Non-pigmented ciliary epithelial cell (primary cell): ENCODE measurements around the gene TM2D3.

Experiments
- DNase-seq: peaks from one replicate; pipeline ENCODE4 v3.0.0-alpha.2; 2010; ENCODE audit warnings: low read depth

TM2D3 gene

DNA sequence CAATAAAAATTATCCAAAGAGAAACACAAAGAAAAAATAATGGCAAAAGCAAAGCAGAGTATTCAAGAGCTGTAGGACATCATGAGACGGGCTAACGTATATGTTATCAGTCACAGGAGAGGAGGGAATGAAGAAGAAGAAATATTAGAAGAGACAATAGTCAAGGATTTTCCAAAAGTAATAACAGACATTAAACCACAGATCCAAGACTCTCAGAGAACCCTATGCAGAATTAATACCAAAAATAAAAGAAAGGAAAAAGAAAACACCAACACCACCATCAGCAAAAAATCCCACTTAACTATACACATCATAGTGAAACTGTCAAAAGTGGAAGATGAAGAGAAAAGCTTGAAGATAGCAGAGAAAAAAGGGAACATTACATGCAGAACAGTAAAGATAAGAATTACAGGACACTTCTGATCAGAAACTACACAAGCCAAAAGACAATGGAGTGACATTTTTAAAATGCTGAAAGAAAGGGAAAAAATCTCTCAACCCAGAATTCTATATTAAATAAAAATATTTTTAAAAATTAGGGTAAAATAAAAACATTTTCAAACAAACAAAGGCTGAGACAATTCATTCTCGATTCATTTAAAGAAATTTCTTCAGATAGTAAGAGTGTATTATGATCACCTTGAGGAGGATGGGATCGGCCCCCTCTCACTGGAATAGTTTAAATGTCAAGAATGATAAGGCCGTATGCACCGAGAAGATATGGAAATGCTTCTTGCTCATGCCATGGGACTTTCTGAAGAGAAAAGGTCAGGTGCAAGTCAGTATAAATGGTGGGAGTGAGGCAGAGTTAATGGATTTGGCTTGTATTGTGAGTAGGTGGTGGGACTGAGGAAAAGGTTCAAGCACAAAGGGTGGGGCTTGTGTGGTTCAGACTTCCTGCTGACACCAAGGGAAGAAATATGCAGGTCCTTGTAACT lies 28.5 kb downstream of the TM2D3 start:
- DNase-seq = no peak

DNA sequence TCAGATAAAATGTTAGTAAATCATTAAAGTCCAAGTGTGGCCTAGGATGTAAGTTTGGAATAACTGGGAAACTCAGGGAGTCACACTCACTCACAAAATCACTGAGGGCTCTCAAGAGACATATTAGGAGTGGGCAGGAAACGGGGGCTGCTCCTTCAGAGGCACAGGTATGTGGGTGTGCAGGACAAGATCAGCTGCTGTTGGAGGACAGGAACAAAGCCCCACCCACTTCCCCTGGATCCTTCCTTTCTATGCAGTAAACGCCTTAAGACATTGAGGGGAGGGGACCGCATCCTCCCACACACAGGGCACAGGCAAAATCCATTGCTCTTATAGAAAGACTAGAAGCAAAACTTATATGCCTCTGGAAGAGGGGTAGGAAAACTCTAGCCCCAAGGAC lies 30.2 kb downstream of the TM2D3 start:
- no peak for DNase-seq

DNA sequence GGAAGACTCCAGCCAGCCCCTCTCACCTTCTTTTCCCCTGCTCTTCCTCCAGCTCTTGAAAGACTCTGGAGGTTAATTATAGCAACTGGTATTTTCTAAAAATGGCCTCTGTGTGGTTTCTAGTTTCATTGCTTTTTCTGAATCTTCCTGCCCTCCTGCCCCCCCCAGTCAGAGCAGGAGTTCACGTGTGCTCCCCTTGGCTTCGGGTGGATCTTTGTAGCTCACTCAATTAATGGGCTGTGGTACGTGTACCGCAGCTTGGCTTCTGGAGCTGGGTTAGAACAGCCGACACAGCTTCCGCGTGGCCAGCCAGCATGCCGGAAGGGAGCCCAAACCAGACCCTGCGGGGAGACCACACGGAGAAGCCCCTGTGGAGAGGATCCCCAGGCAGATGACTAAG lies 31.5 kb downstream of the TM2D3 start:
- no peak for DNase-seq

DNA sequence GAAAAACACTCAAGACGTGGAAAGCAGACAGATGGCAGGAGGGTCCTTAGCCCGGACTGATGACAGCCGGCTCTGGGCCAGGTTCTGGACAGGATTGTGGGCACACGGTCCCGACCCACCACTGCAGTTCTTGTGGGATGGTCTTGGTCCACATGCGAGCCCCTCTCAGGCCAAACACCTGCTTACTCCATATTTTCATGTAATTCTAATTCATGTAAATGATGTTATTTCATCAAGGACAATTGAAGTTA lies 32.6 kb downstream of the TM2D3 start:
- no peak for DNase-seq

DNA sequence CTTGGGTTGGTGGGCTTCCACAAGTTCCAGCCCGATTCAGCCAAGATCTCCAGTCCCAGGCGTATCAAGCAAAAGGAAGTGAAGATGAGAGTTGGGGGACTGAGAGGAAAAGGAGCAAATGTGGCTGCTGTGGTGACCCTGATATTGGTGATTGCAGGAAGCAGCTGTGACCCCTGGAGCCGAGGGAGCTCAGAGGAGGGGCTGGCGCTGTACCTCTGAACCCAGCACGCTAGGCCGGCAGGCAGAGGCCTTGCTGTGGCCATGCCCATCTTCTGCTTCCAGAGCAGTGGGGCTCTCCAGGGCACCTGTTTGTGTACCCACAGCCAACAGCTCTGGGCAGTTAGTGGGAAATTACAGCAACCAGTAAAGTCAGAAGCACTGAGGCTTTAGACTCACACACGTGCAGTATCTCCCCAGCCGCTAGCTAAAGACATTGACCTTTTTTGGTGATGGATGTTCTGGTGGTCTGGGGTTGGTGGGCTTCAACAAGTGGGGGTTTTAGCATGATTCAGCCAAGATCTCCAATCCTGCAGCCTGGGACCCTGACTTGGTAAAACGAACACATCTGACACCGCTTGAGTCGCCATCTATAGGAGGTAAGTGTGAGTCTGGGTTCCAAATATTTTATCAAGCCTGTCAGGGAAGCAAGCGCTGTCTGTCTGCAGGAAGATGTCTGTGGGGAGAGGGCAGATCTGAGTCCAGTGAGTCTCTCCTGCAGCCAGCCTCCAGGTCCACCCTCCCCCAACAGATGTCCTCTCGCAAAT lies 33.1 kb downstream of the TM2D3 start:
- DNase-seq = no peak

DNA sequence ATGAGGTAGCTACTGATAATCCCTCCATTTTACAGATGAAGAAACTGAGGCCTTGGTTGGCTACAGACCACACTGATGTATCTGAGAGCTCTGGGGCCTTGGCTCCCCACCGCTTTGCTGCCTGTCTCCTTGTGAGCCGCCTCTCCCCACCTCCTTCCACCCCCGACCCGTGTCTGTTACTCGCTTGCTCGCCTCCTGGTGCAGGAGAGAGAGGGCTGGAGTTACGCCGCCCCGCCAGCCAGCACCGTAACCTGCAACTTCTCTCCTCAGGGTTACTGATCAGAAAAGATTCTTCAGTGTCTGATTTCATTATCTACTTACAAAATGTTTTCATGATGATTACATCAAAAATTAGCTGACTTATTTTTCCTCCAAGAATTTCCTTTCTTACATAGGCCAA lies 34.1 kb downstream of the TM2D3 start:
- DNase-seq = no peak

DNA sequence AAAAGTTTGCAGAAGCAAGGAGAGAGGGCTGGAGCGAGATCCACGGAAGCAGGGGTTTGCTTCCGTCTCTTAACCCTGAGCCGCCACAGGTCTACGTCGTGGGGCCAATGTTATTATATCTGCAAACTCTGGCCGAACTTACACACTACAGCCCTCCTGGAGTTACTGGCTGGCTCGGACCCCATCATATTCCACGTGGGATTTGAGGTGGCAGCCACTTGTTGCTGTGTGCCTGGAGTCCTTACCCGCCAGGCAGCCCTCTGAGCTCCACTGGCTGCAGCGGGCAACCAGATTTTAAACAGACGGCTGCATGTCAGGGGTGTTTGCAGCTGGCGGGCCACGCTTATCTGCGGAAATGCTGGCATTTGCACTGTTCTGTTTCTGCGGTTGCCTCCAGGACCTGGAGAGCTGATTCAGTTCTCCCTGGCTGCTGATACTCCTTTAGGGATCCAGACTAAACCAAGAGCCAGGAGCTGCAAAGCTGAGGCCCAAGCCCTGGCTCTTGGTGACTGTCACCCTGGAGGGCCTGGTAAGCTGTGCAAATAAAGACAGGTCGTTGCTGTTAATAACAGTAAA lies 34.7 kb downstream of the TM2D3 start:
- DNase-seq = no peak

DNA sequence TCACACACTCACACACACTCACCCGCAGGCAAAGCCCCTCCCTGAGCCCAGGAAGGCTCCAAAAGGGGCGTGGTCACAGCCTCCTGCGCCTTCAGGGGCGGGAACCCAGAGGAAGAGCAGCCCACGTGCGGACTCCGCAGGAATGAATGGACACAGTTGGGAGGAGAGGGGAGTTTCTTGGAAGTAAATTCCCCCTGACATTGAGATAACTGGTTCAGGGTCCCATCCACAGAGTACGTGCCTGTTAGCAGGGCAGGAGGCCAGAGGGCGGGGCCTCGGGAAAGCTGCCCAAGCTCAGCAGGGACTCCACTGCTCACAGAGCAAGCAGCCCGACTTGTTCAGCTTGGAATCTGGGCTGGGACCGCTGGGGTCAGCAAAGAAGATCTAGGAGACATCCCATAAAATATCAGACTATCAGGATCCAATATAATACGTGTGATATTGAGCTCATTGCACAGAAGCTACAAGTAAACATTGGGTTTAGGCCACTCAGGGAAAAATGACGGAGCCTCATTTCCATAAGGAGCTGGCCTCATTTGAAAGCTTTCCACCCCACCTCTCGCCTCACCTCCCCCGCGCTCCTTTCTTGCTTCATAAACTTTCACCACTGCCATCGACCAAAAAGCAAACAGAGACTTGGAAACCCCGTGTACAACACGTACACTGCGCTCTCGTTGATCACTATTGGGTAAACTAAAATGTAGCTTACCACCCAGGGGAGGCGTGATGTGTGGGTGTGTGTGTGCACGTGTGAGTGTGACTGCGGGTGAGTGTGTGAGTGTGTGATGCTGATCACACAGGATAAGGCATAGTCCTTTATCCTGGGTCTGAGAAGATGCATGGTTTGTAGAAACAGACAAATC lies 36.0 kb downstream of the TM2D3 start:
- no peak for DNase-seq

DNA sequence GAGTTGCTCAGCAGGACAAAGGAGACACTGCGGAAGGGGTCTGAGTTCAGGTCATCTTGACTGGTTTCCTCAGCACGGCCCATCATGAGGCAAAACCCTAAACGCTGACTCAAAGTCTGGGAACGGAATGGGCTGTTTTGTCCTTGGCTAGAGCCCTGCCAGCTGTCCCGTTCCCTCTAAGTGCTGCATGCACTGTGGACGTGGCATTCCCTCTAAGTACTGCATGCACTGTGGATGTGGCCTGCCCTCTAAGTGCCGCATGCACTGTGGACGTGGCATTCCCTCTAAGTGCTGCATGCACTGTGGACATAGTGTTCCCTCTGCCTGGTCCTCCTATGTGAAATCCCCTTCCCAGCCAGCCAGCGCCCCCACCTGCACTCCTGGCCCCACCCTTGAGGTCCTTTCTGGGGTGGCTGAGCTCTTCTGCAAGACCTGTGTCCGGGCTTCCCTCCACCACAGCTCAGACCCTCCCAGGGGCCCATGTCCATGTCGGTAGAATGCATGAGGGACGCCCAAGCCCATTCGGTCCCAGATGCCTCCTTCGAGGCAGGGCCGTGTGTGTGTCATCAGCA lies 36.7 kb downstream of the TM2D3 start:
- no peak for DNase-seq

DNA sequence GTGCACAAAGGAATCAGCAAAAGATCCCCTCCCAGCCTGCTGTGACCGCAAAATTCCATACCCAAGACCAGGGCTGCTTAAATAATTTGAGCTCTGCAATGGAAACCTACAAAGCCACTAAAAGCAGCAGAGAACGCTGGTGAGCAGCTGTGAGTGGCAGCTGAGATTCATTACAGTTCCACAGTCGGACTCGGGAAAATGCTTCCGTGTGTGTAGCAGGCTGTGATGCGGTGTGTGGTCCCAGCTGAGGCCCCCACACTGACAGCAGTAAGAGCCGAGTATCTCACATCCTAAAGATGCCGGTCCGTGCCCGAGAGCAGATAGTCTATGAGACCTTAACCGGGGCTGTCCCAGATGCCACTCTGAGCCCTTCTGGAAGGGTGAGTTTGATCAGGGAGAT lies 37.4 kb downstream of the TM2D3 start:
- no peak for DNase-seq

DNA sequence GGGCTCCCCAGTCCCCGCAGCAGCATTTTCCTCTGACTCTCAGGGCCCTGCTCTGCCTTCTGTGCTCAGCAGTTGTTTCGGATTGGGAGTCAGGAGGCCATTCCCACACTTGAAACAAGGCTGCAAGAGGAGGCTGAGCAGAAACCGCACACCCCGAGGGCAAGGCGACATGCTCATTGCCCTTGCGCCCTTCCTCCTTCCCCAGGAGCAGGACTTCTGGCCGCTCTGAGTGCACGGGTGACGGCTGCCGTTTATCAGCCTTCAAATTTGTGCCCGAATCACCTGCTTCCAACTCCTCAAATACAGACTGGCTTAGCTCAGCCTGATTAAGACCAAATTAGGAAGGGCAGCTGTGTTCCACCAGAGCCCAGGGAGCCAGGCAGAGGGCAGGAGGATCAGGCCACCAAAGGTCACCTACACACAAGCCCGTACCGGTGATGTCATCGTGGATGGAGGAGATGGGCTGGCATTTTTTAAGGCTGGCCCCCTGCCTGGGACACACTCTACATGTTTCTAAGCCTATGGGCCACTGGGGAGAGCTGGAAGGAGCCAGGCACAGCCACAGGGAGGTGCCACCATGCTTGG lies 38.1 kb downstream of the TM2D3 start:
- DNase-seq = no peak

DNA sequence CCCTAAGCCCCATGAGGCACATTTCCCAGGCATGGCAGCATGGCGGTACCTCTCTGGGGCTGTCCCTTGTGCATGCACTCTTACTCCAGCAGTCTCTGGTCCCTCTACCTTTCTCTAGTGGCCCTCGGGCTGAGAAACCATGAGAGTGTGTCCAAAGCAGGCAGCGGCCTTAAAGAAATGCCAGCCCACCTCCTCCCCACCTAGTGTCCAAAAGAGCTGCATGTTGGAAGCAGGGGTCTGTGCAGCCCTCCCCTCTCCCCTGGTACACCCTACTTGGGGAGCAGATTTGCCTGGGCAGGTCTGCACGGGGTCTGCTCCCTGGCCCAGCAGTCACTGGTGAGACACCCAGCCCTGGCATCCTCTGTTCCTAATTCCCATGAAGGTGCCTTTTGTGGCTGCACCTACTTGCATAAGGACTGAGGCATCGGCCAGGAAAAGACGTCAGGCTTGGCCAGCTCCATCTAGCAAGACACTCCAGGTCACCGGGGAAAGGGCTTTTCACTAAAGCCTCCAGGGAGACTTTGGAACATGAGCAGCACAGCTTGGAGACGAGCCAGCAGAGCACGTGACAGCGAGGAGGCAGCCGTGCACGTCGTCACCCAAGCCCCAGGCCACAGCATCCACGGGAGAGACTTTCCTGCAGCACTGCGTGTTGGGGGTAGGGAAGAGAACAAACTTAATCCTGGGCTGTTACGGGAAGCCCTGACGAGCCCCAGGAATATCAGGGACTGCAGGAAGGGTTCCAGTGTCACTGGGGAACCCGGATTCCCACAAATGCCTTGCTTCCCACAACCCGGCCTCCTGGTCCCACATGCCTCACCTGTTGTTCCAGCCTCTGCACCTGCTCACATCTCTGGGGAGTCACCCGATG lies 38.8 kb downstream of the TM2D3 start:
- DNase-seq = no peak

DNA sequence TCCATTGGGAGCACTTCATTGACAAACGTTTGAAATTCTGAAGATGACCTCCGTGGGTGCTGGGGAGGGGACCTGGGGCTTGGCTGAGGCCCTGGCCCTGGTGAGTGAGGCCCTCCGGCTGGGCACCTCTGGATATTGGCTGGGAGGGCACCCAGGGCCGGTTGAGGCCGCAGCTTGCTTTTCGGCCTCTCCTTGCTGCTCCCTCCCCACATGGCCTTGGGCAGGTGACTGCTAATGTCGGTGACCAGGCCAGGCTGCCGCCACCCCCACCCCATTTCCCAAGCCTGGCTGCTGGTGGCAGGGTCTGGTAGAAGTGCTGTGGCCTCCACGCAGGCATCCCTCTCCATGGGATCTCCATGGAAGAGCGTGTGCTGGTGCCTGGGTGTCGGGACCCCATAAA lies 39.5 kb downstream of the TM2D3 start:
- DNase-seq = no peak

DNA sequence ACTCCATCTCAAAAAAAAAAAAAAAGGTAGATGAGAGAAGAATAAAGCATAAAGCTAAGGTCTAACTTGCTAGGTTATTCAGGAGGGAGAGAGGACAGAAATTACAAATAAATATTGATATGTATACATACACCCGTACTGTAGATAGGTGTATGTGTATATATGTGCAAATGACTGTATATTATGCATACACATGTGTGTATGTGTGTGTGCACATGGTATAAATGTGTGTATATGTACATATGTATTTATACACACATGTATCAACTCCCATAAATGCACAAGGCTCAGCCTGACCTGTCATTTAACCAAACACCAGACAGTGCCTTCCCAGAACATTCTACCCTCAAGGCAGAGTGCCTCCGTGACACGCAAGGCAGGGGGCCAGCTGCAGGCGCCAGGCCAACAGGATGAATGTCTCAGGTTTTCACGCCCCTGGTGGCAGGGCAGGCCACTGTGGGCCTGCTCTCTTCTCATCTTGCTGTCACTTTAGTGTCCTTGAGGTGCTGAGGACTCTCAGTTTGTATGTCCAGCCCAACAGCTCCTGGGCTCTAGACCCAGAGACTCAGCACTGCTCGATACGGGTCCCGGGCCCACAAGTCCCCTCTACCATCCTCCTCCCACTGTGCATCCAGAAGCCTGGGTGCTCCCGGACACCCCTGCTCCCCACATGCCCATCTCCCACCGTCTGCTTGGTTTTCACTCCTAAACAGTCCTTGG lies 40.4 kb downstream of the TM2D3 start:
- no peak for DNase-seq

DNA sequence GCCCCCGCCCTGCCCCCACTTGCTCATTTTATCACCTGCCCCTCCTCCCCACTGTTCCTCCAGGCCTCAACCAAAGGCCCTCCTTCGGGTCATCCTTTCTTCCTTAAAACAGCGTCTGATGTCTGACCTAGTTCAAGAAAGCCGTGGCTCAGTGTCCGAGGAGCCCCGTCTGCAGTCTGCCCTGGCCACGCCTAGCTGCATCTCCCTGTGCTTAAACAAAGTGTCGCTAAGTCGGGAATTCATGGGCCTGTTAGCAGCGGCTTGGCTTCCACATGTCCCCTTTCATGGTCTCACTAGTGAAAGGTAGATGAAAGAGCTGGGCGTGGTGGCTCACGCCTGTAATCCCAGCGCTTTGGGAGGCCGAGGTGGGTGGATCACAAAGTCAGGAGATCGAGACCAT lies 41.2 kb downstream of the TM2D3 start:
- no peak for DNase-seq

DNA sequence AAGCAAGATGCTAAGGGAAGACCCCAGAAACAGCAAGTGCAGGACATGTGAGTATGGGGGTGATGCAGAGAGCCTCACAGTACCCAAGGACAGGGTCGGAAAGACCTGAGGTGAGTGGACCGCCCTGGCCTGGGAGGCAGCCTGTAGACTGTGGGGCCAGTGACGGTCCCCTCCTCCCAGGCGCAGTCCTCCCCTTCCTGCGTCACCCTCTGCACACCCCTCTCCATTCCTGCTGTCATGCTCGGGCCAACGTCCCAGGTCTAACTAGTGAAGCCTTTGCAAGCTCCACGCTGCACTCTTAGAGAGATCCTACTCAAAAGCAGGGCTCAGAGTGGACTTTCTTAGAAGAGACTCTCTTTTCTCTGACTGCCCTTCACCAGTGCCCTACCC lies 41.6 kb downstream of the TM2D3 start:
- DNase-seq = no peak

DNA sequence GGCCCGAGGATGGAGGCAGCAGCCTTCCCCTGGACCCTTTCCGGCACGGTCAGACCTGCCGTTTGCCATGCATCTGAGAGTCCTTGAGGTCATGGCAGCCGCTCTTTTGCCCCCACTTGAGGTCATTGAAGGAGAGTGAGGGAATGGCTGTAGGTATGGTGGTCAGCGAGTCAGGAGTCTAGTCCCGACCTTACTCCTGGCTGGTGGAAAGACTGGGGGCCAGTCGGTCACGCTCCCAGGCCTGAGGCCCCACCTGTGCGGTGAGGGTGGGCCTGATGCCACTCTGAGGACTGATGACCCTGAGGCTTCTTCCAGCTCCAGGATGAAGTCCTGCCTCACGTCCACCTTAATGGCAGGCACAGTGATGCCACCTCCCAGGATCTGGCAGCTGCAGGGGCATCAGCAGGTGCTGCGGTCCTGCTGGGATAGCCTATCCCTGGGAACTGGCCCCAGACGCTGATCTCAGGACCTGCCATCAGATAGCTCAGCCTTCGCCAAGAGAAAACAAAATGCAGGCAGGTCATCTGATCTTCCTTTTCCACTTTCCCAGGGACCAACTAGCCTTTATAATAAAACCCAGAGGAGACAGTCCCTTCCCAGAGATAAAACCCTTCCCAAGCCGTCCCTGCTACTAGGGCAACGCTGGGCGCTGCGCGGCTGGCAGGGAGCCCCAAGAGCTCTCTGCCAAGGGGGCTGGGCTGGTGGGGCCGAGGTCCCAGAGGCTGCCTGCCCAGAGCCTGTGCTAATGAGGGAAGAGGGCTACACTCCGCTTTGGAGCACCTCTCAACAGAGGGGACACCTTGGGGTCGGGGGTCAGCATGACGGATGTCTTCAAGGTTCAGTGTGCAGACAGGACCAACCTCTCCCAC lies 42.2 kb downstream of the TM2D3 start:
- DNase-seq = no peak

DNA sequence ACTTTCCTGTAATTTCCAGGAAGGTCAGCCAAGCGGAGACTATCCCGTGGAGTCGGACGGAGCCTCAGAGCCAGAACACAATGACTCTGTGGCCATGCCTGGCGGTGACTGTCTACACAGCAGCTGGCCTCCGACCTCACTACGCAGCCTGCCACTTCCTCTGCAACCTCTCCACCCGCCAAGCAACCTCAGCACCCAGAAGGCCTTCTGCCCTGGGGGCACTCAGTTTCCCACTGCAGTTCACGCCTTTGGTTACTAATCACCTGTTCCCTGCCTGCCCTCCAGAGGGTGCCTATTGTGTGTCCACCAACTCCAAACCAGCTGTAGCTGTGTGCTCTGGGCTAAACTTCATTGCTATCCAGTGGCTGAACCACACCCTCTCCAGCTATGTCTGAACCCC lies 44.0 kb downstream of the TM2D3 start:
- DNase-seq = no peak

DNA sequence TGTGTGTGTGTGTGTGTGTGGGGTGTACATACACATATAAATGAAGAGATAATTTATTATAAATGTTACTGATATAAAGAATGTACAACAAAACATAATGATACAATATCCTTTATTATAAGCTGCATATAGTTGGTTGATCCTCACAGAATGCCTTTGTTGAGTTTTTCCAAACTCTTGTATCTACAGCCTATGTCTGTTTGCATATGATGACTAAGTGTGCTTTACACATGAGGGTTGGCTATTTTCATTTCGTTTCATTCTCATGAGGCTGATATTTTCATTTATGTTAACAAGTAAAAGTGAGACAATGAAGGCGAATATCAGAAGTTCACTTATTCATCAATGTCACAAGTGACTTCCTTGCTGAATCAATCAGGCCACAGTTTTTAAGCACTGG lies 45.1 kb downstream of the TM2D3 start:
- no peak for DNase-seq
